ENCODE data around the gene CLIP1.
"Not testable (repeated sequence)": the region's sequence is repeated elsewhere in the genome, so short reads cannot be mapped to it uniquely, and the experiment has no call there.

The CLIP1 gene

GRCh38 chr12:122395319-122395718 lies 27.1 kb downstream of the CLIP1 start:
- peak; percentile 78 for DNase-seq

GRCh38 chr12:122394626-122395194 lies 27.8 kb downstream of the CLIP1 start:
- DNase-seq, result peak; percentile 19

- no peak for DNase-seq
Observed at GRCh38 chr12:122393817-122394216, 28.7 kb downstream of the CLIP1 start.

- no peak for DNase-seq
Observed at GRCh38 chr12:122392411-122392810, 30.1 kb downstream of the CLIP1 start.

GRCh38 chr12:122389677-122390076 lies 32.8 kb downstream of the CLIP1 start:
- no peak for DNase-seq

- no peak for DNase-seq
Observed at GRCh38 chr12:122387887-122388286, 34.6 kb downstream of the CLIP1 start.

GRCh38 chr12:122385171-122386016 lies 37.1 kb downstream of the CLIP1 start:
- no peak for DNase-seq

GRCh38 chr12:122382919-122383350 lies 39.5 kb downstream of the CLIP1 start:
- no peak for DNase-seq

GRCh38 chr12:122381021-122381420 lies 41.4 kb downstream of the CLIP1 start:
- DNase-seq, result no peak

- DNase-seq, result not testable (repeated sequence)
Observed at GRCh38 chr12:122376751-122377150, 45.7 kb downstream of the CLIP1 start.

- no peak for DNase-seq
Observed at GRCh38 chr12:122374707-122375106, 47.8 kb downstream of the CLIP1 start.

GRCh38 chr12:122371475-122372045 lies 50.9 kb downstream of the CLIP1 start:
- no peak for DNase-seq

GRCh38 chr12:122368361-122369073 lies 54.0 kb downstream of the CLIP1 start:
- DNase-seq, result no peak

GRCh38 chr12:122367632-122368031 lies 54.8 kb downstream of the CLIP1 start:
- DNase-seq, result not testable (repeated sequence)

- peak; percentile 96 for DNase-seq
Observed at GRCh38 chr12:122366685-122367475, 55.6 kb downstream of the CLIP1 start.

- DNase-seq, result peak; percentile 35
Observed at GRCh38 chr12:122365226-122365625, 57.2 kb downstream of the CLIP1 start.

- no peak for DNase-seq
Observed at GRCh38 chr12:122363782-122364181, 58.7 kb downstream of the CLIP1 start.

GRCh38 chr12:122362755-122363154 lies 59.7 kb downstream of the CLIP1 start:
- DNase-seq, result no peak

GRCh38 chr12:122358403-122358802 lies 64.1 kb downstream of the CLIP1 start:
- not testable (repeated sequence) for DNase-seq

GRCh38 chr12:122357536-122357935 lies 64.9 kb downstream of the CLIP1 start:
- not testable (repeated sequence) for DNase-seq

GRCh38 chr12:122356991-122357390 lies 65.5 kb downstream of the CLIP1 start:
- not testable (repeated sequence) for DNase-seq

- DNase-seq, result peak; percentile 70
Observed at GRCh38 chr12:122356192-122356635, 66.3 kb downstream of the CLIP1 start.
